DMS 273 (cell line): ENCODE data around the gene MFSD1.

Experiments used
- DNase-seq: peaks from one replicate; lab custom pipeline; 2025; ENCODE audit not compliant: unreplicated experiment; lab: John Stamatoyannopoulos, UW

MFSD1 gene

DNA sequence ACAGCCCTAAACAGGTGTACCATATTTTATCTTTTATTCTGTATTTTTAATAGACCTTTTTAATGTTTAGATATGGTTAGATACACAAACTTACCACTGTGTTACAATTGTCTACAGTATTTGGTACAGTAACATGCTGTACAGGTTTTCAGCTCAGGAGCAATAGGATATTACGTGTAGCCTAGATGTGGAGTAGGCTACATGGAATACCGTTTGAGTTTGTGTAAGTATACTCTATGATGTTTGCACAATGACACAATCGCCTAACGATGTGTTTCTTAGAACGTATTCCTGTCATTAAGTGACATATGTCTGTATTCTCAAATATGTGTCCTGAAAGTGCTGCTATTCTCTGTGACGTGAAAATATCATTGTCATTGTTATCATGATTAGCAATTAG lies 62.6 kb downstream of the MFSD1 start:
- DNase-seq = no peak

GRCh38 chr3:158875700-158876099 lies 73.8 kb downstream of the MFSD1 start:
- DNase-seq = no peak
